GM21526 (cell line): ENCODE data around the gene MZT2A.
"Not testable (repeated sequence)": the region's sequence is repeated elsewhere in the genome, so short reads cannot be mapped to it uniquely, and the experiment has no call there.

ENCODE experiments used
- ATAC-seq: cut with Tn5 transposase; IDR thresholded peaks from one replicate; pipeline ENCODE4 v1.9.1; 2021; ENCODE audit warnings: moderate library complexity; ENCODE audit not compliant: unreplicated experiment, low FRiP score

Gene MZT2A

DNA sequence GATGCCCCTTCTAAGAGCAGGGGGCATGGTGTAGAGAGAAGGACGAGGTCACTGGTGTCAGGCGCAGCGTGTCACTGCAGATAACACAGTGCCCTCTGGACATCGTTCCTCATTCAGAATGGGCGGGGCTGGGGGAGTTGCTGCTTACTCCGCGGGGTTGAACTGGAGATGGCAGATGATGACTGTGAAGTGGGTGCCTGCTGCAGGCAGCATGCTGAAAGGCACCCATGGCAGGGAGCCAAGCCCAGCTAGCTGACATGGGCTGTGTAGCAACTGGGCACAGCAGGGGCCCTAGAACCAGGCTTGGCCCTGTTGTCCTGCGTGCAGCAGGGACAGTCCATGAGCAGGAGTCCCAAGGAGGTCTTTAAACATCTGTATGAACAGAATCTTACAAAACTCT is 20.6 kb downstream of the MZT2A start:
- not testable (repeated sequence) for ATAC-seq

DNA sequence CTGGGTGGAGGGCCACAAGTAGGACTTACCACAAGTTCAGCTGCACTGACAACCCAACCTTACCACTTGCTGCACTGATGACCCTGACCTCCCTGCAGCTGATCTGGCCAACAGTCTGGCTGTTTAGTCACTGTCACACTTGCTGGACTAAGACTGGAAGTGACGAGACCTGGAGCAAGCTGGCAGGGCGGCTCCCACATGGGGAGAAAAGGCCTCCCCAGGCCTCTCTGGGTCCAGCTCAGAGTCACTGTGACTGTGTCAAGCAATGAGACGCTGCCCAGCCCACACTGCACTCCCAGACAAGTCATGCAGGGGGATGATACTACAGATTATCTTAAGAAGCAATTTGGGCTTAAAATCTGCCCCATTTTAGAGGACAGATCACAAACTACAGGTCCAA is 21.3 kb downstream of the MZT2A start:
- not testable (repeated sequence) for ATAC-seq

DNA sequence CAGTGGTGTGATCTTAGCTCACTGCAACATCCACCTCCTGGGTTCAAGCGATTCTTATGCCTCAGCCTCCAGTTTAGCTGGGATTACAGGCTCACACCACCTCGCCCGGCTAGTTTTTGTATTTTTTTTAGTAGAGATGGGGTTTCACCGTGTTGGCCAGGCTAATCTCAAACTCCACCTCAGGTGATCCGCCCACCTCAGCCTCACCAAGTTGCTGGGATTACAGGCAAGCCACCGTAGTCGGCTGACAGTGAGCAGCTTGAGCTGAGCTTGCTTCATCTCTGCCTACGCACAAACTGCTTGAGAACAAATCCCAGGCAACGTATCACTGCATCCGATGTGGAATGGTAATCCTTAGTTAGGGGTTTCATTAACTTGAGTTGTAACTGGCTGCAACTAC is 24.5 kb downstream of the MZT2A start:
- ATAC-seq = not testable (repeated sequence)

DNA sequence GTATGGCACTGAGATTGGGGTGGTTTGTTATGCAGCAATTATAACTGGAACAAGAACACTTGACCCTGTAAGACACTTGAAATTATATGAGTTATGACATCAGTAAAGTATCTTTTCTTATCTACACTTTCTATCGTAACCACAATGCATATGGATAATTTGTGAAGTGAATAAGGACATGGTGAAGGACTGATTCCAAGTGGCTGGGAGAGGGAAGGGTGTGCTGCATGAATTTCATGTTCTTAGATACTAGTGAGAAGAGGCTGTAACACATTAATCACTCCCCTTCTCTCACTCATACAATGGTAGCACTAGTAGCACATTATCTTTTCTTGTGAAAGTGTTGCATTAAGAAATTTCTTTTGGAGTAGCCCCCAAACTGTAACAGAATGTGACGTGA is 37.3 kb downstream of the MZT2A start:
- ATAC-seq = not testable (repeated sequence)

DNA sequence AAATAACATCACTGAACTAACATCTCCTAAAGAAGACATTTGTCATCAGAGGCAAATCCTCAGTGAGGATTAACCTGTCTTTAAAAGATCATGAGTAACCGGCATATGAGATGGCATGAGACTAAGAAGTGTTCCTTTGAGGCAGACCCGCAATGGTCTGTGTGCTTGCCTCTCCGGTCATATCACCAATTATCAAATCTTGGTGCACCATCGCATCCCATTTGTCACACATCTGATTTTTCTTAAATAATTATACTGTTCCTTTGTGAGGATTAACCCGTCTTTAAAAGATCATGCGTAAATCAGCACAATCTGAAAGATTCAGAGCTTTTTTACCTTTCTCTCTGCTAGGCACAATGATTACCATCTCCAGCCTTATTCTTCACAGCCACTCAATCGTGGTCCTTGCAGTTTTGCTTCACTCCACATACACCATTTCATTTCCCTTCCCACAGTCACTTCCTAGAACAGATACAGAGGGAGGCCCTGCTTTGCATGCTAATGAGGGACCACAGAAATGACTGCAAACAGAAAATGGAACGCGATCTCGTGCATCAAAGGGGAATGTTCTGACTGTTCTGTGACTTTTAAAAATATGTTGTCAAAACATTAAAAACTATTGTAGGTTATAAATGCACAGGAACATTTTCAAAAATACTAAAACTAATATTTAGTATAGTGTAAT is 40.8 kb downstream of the MZT2A start:
- peak; percentile 75 for ATAC-seq

DNA sequence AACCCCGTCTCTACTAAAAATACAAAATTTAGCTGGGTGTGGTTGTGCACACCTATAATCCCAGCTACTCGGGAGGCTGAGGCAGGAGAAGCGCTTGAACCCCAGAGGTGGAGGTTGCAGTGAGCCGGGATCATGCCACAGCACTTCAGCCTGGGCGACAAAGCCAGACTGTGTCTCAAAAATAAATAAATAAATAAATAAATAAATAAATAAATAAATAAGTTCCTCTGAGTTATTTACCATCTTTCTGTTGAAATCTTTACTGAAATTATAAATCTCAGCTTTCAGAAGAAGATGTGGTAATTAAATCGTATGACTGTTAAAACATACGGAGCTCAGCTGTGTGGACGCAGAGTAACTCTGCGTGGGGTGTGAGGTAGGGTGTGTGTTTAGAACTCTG is 44.2 kb downstream of the MZT2A start:
- not testable (repeated sequence) for ATAC-seq

DNA sequence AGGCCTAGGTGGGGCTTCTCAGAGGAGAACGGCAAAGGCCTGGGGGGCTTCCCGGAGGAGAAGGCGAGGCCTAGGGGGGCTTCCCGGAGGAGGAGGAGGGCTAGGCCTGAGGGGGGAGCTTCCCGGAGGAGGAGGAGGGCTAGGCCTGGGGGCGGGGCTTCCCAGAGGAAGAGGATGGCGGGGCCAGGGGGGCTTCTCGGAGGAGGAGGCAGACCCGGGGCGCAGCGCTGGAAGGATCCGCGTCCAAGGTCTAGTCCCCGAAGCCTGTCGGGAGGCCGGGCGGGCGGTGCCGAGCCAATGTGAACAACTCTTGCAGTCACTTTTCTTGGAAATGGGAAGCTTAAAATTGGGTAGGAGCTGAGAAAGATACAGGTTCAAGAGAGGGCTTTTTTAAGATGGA is 46.3 kb downstream of the MZT2A start:
- no peak for ATAC-seq

DNA sequence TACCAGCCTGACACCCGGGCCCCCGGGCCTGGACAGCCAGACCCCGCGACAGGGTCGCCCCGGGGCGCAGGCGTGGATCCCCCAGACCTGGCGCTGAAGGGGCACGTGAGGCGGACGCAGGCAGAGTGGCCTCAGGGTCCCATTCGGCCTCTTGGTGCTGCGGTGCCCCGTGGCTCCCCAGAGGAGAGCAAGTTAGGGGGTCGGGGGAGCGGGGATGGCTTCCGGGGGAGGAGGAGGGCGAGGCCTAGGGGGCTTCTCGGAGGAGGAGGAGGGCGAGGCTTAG is 46.7 kb downstream of the MZT2A start:
- not testable (repeated sequence) for ATAC-seq

DNA sequence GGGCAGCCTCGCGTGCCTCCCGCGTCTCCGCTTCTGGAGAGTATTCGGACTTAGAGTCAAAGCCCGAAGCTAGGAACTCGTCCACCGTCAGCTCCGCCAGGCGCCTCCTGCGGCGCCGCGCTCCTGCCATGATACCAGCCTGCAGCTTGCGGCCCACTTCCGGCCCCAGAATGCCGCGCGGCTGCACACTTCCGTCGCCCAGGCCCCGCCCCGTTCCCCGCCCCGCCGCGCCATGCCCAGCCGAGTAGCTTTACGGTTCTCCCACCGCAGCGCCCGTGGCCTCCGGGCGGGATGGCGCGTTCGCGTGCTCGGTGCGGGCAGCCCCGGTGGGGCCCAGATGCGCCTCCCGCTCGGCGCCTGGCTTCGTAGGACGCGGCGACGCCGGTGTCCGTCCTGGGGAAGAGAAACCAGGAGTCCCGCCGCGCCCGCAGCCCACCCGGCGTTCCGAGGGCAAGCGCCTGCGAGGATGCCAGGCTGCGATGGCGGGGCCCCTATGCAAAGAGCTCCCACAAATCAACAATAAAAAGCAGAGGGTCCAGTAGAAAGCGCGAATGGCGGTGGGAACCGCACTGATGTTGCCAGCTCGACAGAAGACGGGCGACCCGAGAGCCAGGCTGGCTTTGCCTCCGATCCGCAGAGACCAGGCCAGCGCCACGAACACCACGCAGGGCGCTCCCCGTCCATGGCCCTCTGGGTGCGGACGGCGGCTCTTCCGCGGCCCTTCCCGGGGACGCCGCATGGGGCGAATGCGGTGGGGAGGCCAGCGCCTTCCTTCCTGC is 47.3 kb downstream of the MZT2A start:
- ATAC-seq = not testable (repeated sequence)

DNA sequence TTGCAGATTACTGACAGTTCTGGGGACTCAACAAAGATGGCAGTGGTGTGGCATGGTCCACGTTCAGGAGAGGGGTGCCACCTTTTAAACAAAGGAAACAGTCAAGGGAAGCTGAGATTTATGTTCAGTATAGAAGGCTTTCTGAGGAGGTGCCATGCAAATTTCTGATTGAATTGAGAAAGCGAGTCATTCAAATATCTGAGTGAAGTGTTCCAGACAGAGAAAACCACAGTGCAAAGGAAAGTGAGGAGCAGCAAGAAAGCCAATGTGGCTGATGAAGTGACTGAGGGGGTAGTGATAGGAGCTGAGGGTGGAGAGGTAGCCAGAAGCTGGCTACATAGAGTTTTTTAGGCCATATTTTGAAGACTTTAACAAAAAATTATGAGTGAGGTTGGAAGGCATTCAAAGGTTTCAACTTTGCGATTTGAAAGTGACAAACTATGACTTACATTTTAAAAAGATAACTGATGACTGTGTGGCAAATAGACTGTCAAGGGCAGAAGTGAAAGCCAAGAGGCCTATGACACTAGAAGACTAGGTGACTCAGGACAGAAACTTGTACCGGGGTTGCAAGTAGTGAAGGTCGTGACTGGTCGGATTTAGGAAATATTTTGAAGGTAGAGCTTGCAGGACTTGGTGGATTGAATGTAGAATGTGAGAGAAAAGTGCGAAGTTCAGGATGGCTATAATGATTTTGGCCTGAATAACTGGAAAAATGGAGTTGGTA is 51.3 kb downstream of the MZT2A start:
- ATAC-seq = peak; percentile 88
